Testis (tissue), 3 donors: ENCODE measurements around the gene ERC2. TPM values are rescaled to one million over a fixed set of nuclear protein-coding genes. Genes with fewer than 3 reads are reported as not detected.

Source experiments
- DNase-seq: peaks from one replicate; pipeline ENCODE4 v3.0.0-alpha.2; 2019
- H3K27ac ChIP-seq, 2 donors: fragments of 200-600 bp; sonication (generic); one replicate each; pipeline ENCODE4 v1.5.1; 2019
- H3K27me3 ChIP-seq: fragments of 200-600 bp; sonication (generic); one replicate; pipeline ENCODE4 v1.5.1; 2019
- H3K36me3 ChIP-seq: fragments of 200-600 bp; sonication (generic); one replicate; pipeline ENCODE4 v1.5.1; 2017; ENCODE audit warnings: low read depth; ENCODE audit errors: missing control alignments
- H3K4me1 ChIP-seq: fragments of 200-600 bp; sonication (generic); one replicate; pipeline ENCODE4 v1.5.1; 2019
- H3K4me3 ChIP-seq, 2 donors: fragments of 200-600 bp; sonication (generic); one replicate each; pipeline ENCODE4 v1.5.1; 2017 to 2019
- H3K9me3 ChIP-seq: fragments of 200-600 bp; sonication (generic); one replicate; pipeline ENCODE4 v1.5.1; 2017
- POLR2A ChIP-seq: fragments of 450-650 bp; IDR thresholded peaks from one replicate; pipeline ENCODE4 v1.6.1; 2017; ENCODE audit warnings: antibody characterized with exemption, mild to moderate bottlenecking, moderate library complexity
- whole genome bisulfite sequencing, 2 donors: methylation state at CpG; one replicate each; pipeline ENCODE4 v1.1.5; 2018; 5-methylcytosine and 5-hydroxymethylcytosine counted together
- intact Hi-C: fragments of 100-400 bp; cut with DNase I; formaldehyde crosslinking; loops from one replicate; pipeline ENCODE4 v1.15.1; 2023; ENCODE audit warnings: low total_unique reads
- polyA plus RNA-seq: library from polyadenylated mRNA; stranded (reverse); fragments of 350-450 nt; fragmentation: Illumina TruSeq; extraction: RNeasy Lipid Tissue Mini Kit (QIAGEN cat#74804); gene quantifications from one replicate; pipeline ENCODE4 v1.2.3, GENCODE V29; 2014; ENCODE audit warnings: low read depth, low replicate concordance; ENCODE audit not compliant: insufficient read depth
- total RNA-seq, 2 donors: library from RNA; depleted of rRNA; stranded (reverse); fragments of >200 nt; gene quantifications; one replicate each; pipeline ENCODE4 v1.2.3, GENCODE V29; 2016
- TF ChIP-seq, protein P1 (sequence below), 3 experiments: fragments of 450-650 bp in 2 of 3; fragments of 200-600 bp in 1 of 3; sonication (generic) in 1 of 3; IDR thresholded peaks; one replicate each; pipeline ENCODE4 v1.5.1; 2016 to 2019; ENCODE audit warnings: antibody characterized with exemption in 3 of 3, mild to moderate bottlenecking in 2 of 3, moderate library complexity in 1 of 3

Gene ERC2
- total and polyA plus RNA-seq, 3 donors from 2014 or later, result 1.9 to 6.1 (median 5.9) TPM

DNA sequence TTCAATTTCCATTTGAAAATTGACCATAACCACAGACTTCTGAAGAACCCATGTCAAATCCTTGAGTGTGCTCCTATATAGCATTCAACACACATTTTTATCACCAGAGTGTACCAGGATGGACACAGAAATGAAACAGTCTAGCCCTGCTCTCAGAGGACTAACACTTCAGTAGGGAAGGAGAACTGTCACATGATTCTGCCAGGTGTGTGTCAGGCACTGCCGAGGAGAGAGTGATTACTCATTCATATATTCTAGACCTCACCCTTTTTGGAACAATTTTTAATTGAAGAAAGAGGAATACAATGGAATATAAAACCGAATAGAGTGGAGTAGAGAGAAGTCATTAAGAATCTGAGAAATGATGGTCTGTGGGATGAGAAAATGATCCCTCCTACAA is 125.8 kb downstream of the ERC2 start:
- no peak for DNase-seq
- Histone ChIP-seq H3K27ac (no peak overlapping the region), H3K27me3 (no peaks in the 10 kb centered on the region), H3K4me3 (no peak overlapping the region), H3K4me1 (no peaks in the 10 kb centered on the region), H3K36me3 (no peaks in the 10 kb centered on the region), H3K9me3 (no peaks in the 10 kb centered on the region)
- intact Hi-C loops, result no loop called here
- 57% methylated on average over 2 of the region's 2 CpGs for WGBS, 2 donors
- no peak for TF ChIP-seq POLR2A
- TF ChIP-seq, protein P1, sequence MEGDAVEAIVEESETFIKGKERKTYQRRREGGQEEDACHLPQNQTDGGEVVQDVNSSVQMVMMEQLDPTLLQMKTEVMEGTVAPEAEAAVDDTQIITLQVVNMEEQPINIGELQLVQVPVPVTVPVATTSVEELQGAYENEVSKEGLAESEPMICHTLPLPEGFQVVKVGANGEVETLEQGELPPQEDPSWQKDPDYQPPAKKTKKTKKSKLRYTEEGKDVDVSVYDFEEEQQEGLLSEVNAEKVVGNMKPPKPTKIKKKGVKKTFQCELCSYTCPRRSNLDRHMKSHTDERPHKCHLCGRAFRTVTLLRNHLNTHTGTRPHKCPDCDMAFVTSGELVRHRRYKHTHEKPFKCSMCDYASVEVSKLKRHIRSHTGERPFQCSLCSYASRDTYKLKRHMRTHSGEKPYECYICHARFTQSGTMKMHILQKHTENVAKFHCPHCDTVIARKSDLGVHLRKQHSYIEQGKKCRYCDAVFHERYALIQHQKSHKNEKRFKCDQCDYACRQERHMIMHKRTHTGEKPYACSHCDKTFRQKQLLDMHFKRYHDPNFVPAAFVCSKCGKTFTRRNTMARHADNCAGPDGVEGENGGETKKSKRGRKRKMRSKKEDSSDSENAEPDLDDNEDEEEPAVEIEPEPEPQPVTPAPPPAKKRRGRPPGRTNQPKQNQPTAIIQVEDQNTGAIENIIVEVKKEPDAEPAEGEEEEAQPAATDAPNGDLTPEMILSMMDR (IDR thresholded peaks at IDR 0.05), result no peak

DNA sequence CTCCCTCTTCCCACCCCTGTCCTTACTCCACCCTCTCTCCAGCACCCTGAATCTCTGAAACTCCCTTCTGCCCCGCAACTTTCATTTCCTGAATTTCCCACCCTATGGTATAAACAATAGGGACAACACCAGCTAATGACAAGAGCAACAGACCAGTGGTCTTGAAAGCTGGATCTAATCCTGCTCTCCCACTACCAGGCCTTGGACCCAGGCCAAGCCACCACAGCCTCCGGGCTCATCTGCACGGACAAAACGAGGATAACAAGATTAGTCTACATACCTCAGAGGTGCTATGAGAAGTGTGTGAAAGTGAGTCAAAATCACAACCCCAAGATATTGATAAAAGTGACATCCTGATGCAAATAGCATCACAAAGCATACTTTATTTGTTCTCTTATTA is 128.6 kb downstream of the ERC2 start:
- Histone ChIP-seq H3K36me3 (no peaks in the 10 kb centered on the region), H3K4me1 (no peaks in the 10 kb centered on the region), H3K4me3 (no peak overlapping the region), H3K9me3 (no peaks in the 10 kb centered on the region), H3K27ac (no peak overlapping the region), H3K27me3 (no peaks in the 10 kb centered on the region)
- TF ChIP-seq, protein P1 (IDR thresholded peaks at IDR 0.05), result no peak
- no peak for TF ChIP-seq POLR2A
- intact Hi-C loops, result no loop called here
- 65 to 72% methylated on average over 4 of the region's 4 CpGs for WGBS, 2 donors
- no peak for DNase-seq

DNA sequence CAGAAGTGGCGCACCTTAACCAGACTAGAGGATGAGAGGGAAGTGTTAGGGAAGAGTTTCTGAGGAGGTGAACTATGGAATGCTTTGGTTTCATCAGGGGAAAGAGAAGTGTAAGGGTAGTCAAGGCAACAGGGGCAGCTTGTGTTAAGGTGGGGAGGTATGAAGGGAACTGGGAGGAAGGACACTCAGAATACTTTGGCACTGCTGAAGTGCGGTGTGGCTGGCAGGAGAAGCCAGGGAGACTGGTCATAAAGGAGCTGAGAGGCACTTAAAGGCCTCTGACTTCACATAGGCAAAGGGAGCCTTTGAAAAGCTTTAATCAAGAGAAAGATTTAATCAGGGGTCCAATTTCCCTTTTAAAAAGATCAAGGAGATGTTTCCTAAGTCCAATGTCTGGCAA is 129.0 kb downstream of the ERC2 start:
- Histone ChIP-seq H3K9me3 (no peaks in the 10 kb centered on the region), H3K27ac (no peak overlapping the region), H3K27me3 (no peaks in the 10 kb centered on the region), H3K4me1 (no peaks in the 10 kb centered on the region), H3K36me3 (no peaks in the 10 kb centered on the region), H3K4me3 (no peak overlapping the region)
- no peak for DNase-seq
- intact Hi-C loops, result no loop called here
- WGBS, 2 donors, result 83 to 87% methylated on average over 2 of the region's 2 CpGs
- no peak for TF ChIP-seq POLR2A
- TF ChIP-seq, protein P1 (IDR thresholded peaks at IDR 0.05), result no peak

DNA sequence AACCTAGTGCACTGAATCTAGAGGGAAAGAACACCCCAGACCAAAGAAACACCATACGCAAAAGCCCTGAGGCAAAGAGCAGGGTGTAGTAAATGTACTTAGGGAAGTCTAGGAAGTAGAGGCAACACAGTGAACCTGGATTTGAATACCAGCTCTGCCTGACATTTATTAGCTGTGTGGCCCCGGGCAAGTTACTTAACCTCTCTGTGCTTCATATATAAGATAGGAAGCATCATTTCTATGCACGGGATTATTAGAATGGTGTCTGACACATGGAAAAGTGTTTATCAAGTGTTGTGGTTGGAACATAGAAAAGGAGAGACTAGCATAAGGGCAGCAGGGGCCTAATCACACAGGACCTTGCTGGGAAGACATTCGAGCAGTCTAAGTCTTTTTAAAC is 132.2 kb downstream of the ERC2 start:
- TF ChIP-seq, protein P1 (IDR thresholded peaks at IDR 0.05), result no peak
- TF ChIP-seq POLR2A, result no peak
- 95 to 96% methylated on average over 4 of the region's 4 CpGs for WGBS, 2 donors
- intact Hi-C loops, result no loop called here
- Histone ChIP-seq H3K36me3 (no peaks in the 10 kb centered on the region), H3K27ac (no peak overlapping the region), H3K27me3 (no peaks in the 10 kb centered on the region), H3K4me1 (no peaks in the 10 kb centered on the region), H3K4me3 (no peak overlapping the region), H3K9me3 (no peaks in the 10 kb centered on the region)
- DNase-seq, result no peak

DNA sequence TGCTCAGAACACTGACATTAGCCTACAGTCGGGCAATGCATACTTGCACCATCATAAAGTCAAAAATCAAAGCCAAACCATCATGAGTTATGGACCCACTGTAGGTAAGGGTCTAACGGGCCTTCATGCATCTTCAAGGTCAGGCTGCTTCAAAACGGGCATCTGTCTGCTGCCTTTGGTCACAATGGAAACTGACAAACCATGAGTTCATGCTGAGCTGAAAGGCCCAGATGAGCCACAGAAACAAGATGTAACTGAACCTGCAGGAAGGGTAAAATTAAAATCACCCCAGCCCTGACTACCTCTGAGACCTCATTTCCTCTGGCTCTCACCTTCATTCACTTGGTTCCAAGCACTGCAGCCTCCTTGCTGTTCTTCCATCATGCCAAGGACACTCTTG is 143.8 kb downstream of the ERC2 start:
- no peak for DNase-seq
- Histone ChIP-seq H3K9me3 (no peaks in the 10 kb centered on the region), H3K27ac (no peak overlapping the region), H3K4me1 (no peaks in the 10 kb centered on the region), H3K27me3 (no peaks in the 10 kb centered on the region), H3K36me3 (no peaks in the 10 kb centered on the region), H3K4me3 (no peak overlapping the region)
- WGBS, 2 donors, result 71 to 85% methylated on average over 3 of the region's 3 CpGs
- TF ChIP-seq POLR2A, result no peak
- TF ChIP-seq, protein P1 (IDR thresholded peaks at IDR 0.05), result no peak
- intact Hi-C loops, result no loop called here
